IPS-18c (cell line): Measurements from ENCODE around the gene ZMYM2.

Experiments
- H3K4me3 ChIP-seq: 2 replicates; pipeline ENCODE4 v1.7.0; 2013; ENCODE audit warnings: low read depth, mild to moderate bottlenecking, low read length, moderate library complexity; ENCODE audit not compliant: insufficient read depth
- H3K9me3 ChIP-seq: one replicate; pipeline ENCODE4 v1.6.1; 2013; ENCODE audit warnings: mild to moderate bottlenecking, low read length, moderate library complexity; ENCODE audit not compliant: control insufficient read depth, insufficient read depth

ZMYM2 gene

GRCh38 chr13:20118268-20119140, 160.0 kb downstream of the ZMYM2 start:
- H3K4me3 ChIP-seq, result peak overlapping the region; percentile 71
- no peaks in the 10 kb centered on the region for H3K9me3 ChIP-seq

- H3K4me3 ChIP-seq, result no peak overlapping the region; the same call in 1 of the 2 replicates
- no peaks in the 10 kb centered on the region for H3K9me3 ChIP-seq
These were observed 161.4 kb downstream of the ZMYM2 start for GRCh38 chr13:20119960-20120359.

- Histone ChIP-seq H3K9me3 (no peaks in the 10 kb centered on the region), H3K4me3 (no peak overlapping the region)
These were observed 162.6 kb downstream of the ZMYM2 start for GRCh38 chr13:20121159-20121525.

GRCh38 chr13:20124303-20124702, 165.8 kb downstream of the ZMYM2 start:
- H3K9me3 ChIP-seq, result no peaks in the 10 kb centered on the region

GRCh38 chr13:20125129-20125782, 166.7 kb downstream of the ZMYM2 start:
- H3K9me3 ChIP-seq, result no peaks in the 10 kb centered on the region

More at GRCh38 chr13:20124303-20124702, 165.8 kb downstream of the ZMYM2 start:
- no peak overlapping the region for H3K4me3 ChIP-seq

GRCh38 chr13:20125783-20126165, 167.2 kb downstream of the ZMYM2 start:
- H3K4me3 ChIP-seq, result no peak overlapping the region

More at GRCh38 chr13:20125129-20125782, 166.7 kb downstream of the ZMYM2 start:
- H3K4me3 ChIP-seq, result no peak overlapping the region

GRCh38 chr13:20126541-20127261, 168.2 kb downstream of the ZMYM2 start:
- no peak overlapping the region for H3K4me3 ChIP-seq

More at GRCh38 chr13:20125783-20126165, 167.2 kb downstream of the ZMYM2 start:
- no peaks in the 10 kb centered on the region for H3K9me3 ChIP-seq

GRCh38 chr13:20127262-20127561, 168.7 kb downstream of the ZMYM2 start:
- Histone ChIP-seq H3K4me3 (peak overlapping the region; percentile 68), H3K9me3 (no peaks in the 10 kb centered on the region)

More at GRCh38 chr13:20126541-20127261, 168.2 kb downstream of the ZMYM2 start:
- no peaks in the 10 kb centered on the region for H3K9me3 ChIP-seq

- Histone ChIP-seq H3K9me3 (no peaks in the 10 kb centered on the region), H3K4me3 (peak overlapping the region; percentile 68)
These were observed 169.3 kb downstream of the ZMYM2 start for GRCh38 chr13:20127562-20128458.

- H3K4me3 ChIP-seq, result peak overlapping the region; percentile 68
These were observed 170.0 kb downstream of the ZMYM2 start for GRCh38 chr13:20128459-20128931.

GRCh38 chr13:20129076-20129475, 170.5 kb downstream of the ZMYM2 start:
- no peaks in the 10 kb centered on the region for H3K9me3 ChIP-seq
- H3K4me3 ChIP-seq, result no peak overlapping the region; the same call in 1 of the 2 replicates

More at GRCh38 chr13:20128459-20128931, 170.0 kb downstream of the ZMYM2 start:
- H3K9me3 ChIP-seq, result no peaks in the 10 kb centered on the region

- Histone ChIP-seq H3K9me3 (no peaks in the 10 kb centered on the region), H3K4me3 (no peak overlapping the region)
These were observed 171.5 kb downstream of the ZMYM2 start for GRCh38 chr13:20130012-20130411.

- H3K9me3 ChIP-seq, result no peaks in the 10 kb centered on the region
- H3K4me3 ChIP-seq, result no peak overlapping the region
These were observed 172.1 kb downstream of the ZMYM2 start for GRCh38 chr13:20130652-20131051.

- no peaks in the 10 kb centered on the region for H3K9me3 ChIP-seq
- no peak overlapping the region for H3K4me3 ChIP-seq
These were observed 172.7 kb downstream of the ZMYM2 start for GRCh38 chr13:20131057-20131832.

- Histone ChIP-seq H3K9me3 (no peaks in the 10 kb centered on the region), H3K4me3 (no peak overlapping the region)
These were observed 173.6 kb downstream of the ZMYM2 start for GRCh38 chr13:20132052-20132634.

GRCh38 chr13:20134732-20135131, 176.2 kb downstream of the ZMYM2 start:
- no peak overlapping the region for H3K4me3 ChIP-seq

More at GRCh38 chr13:20134732-20135131, 176.2 kb downstream of the ZMYM2 start:
- H3K9me3 ChIP-seq, result no peaks in the 10 kb centered on the region
